Stimulated activated CD4-positive, alpha-beta T cell treated with anti-CD3 and anti-CD28 coated beads, Interleukin-1b, Interleukin-23, amount 100 ng/mL, for 4 hours (primary cell): ENCODE results near the gene PLEKHA7.
"Not testable (repeated sequence)": the region's sequence is repeated elsewhere in the genome, so short reads cannot be mapped to it uniquely, and the experiment has no call there.

ENCODE experiments used
- DNase-seq, 2 donors: peaks; one replicate each; pipeline ENCODE4 v3.0.0-alpha.2; 2020; ENCODE audit warnings: low read depth in 2 of 2

PLEKHA7 gene

GRCh38 chr11:16942342-16942741 lies 71.9 kb downstream of the PLEKHA7 start:
- no peak for DNase-seq

GRCh38 chr11:16941935-16942334 lies 72.3 kb downstream of the PLEKHA7 start:
- no peak for DNase-seq

- no peak for DNase-seq
Observed at GRCh38 chr11:16938061-16938460, 76.2 kb downstream of the PLEKHA7 start.

GRCh38 chr11:16936643-16937042 lies 77.6 kb downstream of the PLEKHA7 start:
- DNase-seq = no peak

GRCh38 chr11:16935518-16936302 lies 78.5 kb downstream of the PLEKHA7 start:
- no peak for DNase-seq

- DNase-seq = no peak
Observed at GRCh38 chr11:16933756-16934603, 80.2 kb downstream of the PLEKHA7 start.

- no peak for DNase-seq
Observed at GRCh38 chr11:16933291-16933690, 80.9 kb downstream of the PLEKHA7 start.

GRCh38 chr11:16928044-16928443 lies 86.2 kb downstream of the PLEKHA7 start:
- DNase-seq = no peak

- DNase-seq = no peak
Observed at GRCh38 chr11:16926883-16927626, 87.2 kb downstream of the PLEKHA7 start.

GRCh38 chr11:16925561-16926065 lies 88.6 kb downstream of the PLEKHA7 start:
- no peak for DNase-seq

- DNase-seq = no peak
Observed at GRCh38 chr11:16924826-16925560, 89.2 kb downstream of the PLEKHA7 start.

GRCh38 chr11:16924462-16924825 lies 89.8 kb downstream of the PLEKHA7 start:
- DNase-seq = no peak

GRCh38 chr11:16923987-16924386 lies 90.2 kb downstream of the PLEKHA7 start:
- no peak for DNase-seq

GRCh38 chr11:16921668-16922067 lies 92.5 kb downstream of the PLEKHA7 start:
- no peak for DNase-seq

GRCh38 chr11:16921019-16921418 lies 93.2 kb downstream of the PLEKHA7 start:
- no peak for DNase-seq

GRCh38 chr11:16920559-16920958 lies 93.7 kb downstream of the PLEKHA7 start:
- DNase-seq = no peak

- DNase-seq = not testable (repeated sequence)
Observed at GRCh38 chr11:16918543-16919182, 95.6 kb downstream of the PLEKHA7 start.

- DNase-seq = no peak
Observed at GRCh38 chr11:16917941-16918340, 96.3 kb downstream of the PLEKHA7 start.

GRCh38 chr11:16912692-16913111 lies 101.5 kb downstream of the PLEKHA7 start:
- DNase-seq = no peak

GRCh38 chr11:16911658-16912057 lies 102.6 kb downstream of the PLEKHA7 start:
- no peak for DNase-seq

GRCh38 chr11:16911186-16911585 lies 103.0 kb downstream of the PLEKHA7 start:
- no peak for DNase-seq
